Measurements from ENCODE around the gene CDH23. TPM values are rescaled to one million over a fixed set of nuclear protein-coding genes. Genes with fewer than 3 reads are reported as not detected.

The CDH23 gene
- total RNA-seq, 1 donor, result 0.36 TPM

DNA sequence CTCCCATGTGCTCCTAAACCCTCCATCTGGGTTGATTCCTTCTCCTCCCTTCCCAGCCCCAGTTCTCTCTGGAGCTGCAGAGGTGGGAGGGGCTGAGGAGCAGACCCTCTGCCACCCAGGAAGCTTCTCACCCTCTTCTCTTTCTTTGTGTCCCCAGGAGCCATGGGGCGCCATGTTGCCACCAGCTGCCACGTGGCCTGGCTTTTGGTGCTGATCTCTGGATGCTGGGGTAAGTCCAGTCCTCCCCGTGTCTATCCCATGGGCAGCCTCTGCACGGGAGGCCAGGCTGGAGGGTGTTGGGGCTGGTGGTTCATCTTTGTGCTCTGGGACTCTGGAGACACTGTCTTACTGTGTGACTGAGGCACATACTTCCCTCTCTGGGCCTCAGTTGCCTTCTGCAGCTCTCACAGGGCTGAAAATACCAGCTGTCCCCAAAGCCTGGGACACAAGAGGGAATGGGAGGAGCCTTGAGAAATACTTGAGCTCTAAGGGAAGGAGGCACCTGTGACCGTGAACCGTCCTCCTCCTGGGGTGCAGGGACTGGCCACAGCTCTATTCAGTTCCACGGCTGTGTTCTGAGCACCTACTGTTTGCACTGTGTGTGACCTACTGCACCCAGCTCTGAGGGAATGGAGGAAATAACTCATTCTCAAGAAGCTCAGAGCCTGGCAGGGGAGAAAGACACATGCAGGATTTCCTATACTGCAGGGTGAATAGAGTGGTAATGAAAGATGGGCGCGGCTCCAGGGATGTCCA lies 43.1 kb downstream of the CDH23 start:
- Histone ChIP-seq H2AFZ (ENCODE audit: low read length) (no peak overlapping the region), H3K4me3 (ENCODE audit: insufficient read depth, low read length) (no peak overlapping the region), H3K4me2 (ENCODE audit: insufficient read depth, low read length) (no peak overlapping the region)

DNA sequence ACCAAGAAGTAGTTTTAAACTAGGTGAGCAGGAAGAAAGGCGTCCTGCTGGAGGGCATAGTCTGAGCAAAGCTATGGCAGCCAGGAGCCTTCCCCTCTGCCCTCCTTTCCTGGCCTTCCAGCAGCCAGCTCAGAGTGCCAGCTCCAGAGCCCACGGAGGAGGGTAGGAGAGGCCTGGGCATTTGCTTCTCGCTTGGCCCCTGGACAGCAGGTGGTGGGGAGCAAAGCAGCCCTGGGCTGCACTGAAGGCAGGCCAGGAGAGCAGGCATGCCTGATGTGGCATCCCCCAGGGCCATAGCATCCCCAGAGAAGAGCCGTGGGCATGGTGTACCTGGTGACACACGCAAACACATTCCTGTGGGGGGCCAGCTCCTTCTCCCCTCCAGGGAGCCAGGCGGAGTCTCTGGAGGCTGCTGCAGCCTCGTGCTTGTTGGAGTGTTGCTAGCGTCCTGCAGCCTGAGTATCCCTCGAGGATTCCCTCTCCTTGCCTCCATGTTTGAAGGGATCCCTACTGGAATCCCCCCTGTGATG lies 43.9 kb downstream of the CDH23 start:
- no peak overlapping the region for H3K4me2 ChIP-seq (ENCODE audit: insufficient read depth, low read length)
- no peak overlapping the region for H3K27ac ChIP-seq (ENCODE audit: low read depth, low read length)
- no peaks in the 10 kb centered on the region for H3K79me2 ChIP-seq (ENCODE audit: insufficient read depth, low read length)
- H3K4me1 ChIP-seq (ENCODE audit: insufficient read depth, low read length), result no peaks in the 10 kb centered on the region
- H3K4me3 ChIP-seq (ENCODE audit: insufficient read depth, low read length), result no peak overlapping the region
- H3K9me3 ChIP-seq (ENCODE audit: low read depth, low read length), result no peaks in the 10 kb centered on the region
- TF ChIP-seq, protein P1, sequence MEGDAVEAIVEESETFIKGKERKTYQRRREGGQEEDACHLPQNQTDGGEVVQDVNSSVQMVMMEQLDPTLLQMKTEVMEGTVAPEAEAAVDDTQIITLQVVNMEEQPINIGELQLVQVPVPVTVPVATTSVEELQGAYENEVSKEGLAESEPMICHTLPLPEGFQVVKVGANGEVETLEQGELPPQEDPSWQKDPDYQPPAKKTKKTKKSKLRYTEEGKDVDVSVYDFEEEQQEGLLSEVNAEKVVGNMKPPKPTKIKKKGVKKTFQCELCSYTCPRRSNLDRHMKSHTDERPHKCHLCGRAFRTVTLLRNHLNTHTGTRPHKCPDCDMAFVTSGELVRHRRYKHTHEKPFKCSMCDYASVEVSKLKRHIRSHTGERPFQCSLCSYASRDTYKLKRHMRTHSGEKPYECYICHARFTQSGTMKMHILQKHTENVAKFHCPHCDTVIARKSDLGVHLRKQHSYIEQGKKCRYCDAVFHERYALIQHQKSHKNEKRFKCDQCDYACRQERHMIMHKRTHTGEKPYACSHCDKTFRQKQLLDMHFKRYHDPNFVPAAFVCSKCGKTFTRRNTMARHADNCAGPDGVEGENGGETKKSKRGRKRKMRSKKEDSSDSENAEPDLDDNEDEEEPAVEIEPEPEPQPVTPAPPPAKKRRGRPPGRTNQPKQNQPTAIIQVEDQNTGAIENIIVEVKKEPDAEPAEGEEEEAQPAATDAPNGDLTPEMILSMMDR (IDR thresholded peaks at IDR 0.05; ENCODE audit: extremely low read depth, low read depth, low read length), result no peak
- H2AFZ ChIP-seq (ENCODE audit: low read length), result no peak overlapping the region
- peaks cover 7% of the 10 kb centered on the region for H3K27me3 ChIP-seq (ENCODE audit: insufficient read depth, low read length)
- H4K20me1 ChIP-seq (ENCODE audit: insufficient read depth, low read length), result no peaks in the 10 kb centered on the region
- peak; percentile 17 for DNase-seq (ENCODE audit: insufficient read length, low spot score, missing footprints)
- H3K36me3 ChIP-seq (ENCODE audit: insufficient read depth, low read length), result no peaks in the 10 kb centered on the region

More for the DNA sequence above, 43.1 kb downstream of the CDH23 start:
- no peaks in the 10 kb centered on the region for H3K79me2 ChIP-seq (ENCODE audit: insufficient read depth, low read length)
- H3K27ac ChIP-seq (ENCODE audit: low read depth, low read length), result no peak overlapping the region
- peaks cover 7% of the 10 kb centered on the region for H3K27me3 ChIP-seq (ENCODE audit: insufficient read depth, low read length)
- no peaks in the 10 kb centered on the region for H3K36me3 ChIP-seq (ENCODE audit: insufficient read depth, low read length)
- peak; percentile 68 for DNase-seq (ENCODE audit: insufficient read length, low spot score, missing footprints)
- no peaks in the 10 kb centered on the region for H3K4me1 ChIP-seq (ENCODE audit: insufficient read depth, low read length)
- TF ChIP-seq, protein P1 (IDR thresholded peaks at IDR 0.05; ENCODE audit: extremely low read depth, low read depth, low read length), result no peak
- no peaks in the 10 kb centered on the region for H4K20me1 ChIP-seq (ENCODE audit: insufficient read depth, low read length)
- no peaks in the 10 kb centered on the region for H3K9me3 ChIP-seq (ENCODE audit: low read depth, low read length)

DNA sequence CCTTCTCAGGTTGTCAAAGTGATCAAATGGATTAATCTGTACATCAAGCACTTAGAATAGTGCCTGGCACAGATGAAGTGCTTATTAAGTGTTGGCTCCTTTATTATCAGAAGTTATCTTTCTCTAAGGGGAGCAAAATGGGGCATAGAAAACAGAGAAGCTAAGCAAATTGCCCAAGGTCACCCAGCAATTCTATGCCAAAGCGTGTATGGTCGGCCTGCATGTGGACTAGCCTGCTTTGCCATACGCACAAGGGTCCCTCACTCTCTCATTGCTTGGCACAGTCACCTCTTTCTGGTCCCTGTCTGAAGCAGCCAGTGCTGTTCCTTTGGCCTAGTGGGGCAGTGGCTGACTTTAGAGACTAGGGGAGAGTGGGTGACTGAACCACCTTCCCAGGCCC lies 45.3 kb downstream of the CDH23 start:
- H3K79me2 ChIP-seq (ENCODE audit: insufficient read depth, low read length), result no peaks in the 10 kb centered on the region
- H3K27ac ChIP-seq (ENCODE audit: low read depth, low read length), result no peak overlapping the region
- TF ChIP-seq, protein P1 (IDR thresholded peaks at IDR 0.05; ENCODE audit: extremely low read depth, low read depth, low read length), result no peak
- no peak overlapping the region for H3K4me2 ChIP-seq (ENCODE audit: insufficient read depth, low read length)
- no peak overlapping the region for H3K4me3 ChIP-seq (ENCODE audit: insufficient read depth, low read length)
- H3K36me3 ChIP-seq (ENCODE audit: insufficient read depth, low read length), result no peaks in the 10 kb centered on the region
- H4K20me1 ChIP-seq (ENCODE audit: insufficient read depth, low read length), result no peaks in the 10 kb centered on the region
- H3K27me3 ChIP-seq (ENCODE audit: insufficient read depth, low read length), result peaks cover 7% of the 10 kb centered on the region
- H3K9me3 ChIP-seq (ENCODE audit: low read depth, low read length), result no peaks in the 10 kb centered on the region
- no peaks in the 10 kb centered on the region for H3K4me1 ChIP-seq (ENCODE audit: insufficient read depth, low read length)
- DNase-seq (ENCODE audit: insufficient read length, low spot score, missing footprints), result peak; percentile 77
- no peak overlapping the region for H2AFZ ChIP-seq (ENCODE audit: low read length)

DNA sequence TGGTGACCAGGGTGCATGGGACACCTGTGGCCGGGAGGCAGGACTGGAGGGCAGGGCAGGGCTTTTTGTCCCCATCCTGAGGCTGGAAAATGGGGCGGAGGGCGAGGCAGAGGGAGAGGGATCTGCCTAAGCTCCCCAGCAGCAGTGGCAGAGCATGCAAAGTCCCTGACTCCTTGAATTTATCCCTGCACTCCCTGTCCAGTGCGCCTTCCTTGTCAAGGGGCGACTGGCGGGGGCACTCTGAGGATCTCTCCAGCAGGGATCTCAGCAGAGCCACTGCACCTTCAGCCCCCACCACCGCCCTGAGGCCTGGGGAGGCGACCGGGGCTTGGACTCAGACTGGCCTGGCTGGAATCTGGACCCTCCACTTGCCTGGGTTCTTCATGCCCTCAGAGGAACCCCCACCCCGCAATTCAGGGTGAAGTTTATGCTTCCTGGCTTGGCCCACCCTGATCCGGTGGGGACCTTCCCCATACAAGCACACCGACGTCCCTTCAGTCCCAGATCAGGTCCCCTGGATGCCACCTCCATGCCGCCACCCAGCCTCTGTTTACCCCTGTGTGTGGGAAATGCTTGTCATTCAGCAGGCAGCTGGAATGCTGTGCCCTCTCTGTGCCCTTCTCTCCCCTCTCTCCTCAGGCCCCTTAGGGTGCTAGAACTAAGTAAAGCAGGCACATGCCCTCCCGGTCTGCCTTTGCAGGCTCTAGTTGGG lies 46.3 kb downstream of the CDH23 start:
- Histone ChIP-seq H2AFZ (ENCODE audit: low read length) (no peak overlapping the region), H3K36me3 (ENCODE audit: insufficient read depth, low read length) (no peaks in the 10 kb centered on the region), H3K9me3 (ENCODE audit: low read depth, low read length) (no peaks in the 10 kb centered on the region), H4K20me1 (ENCODE audit: insufficient read depth, low read length) (no peaks in the 10 kb centered on the region), H3K27ac (ENCODE audit: low read depth, low read length) (no peak overlapping the region), H3K4me2 (ENCODE audit: insufficient read depth, low read length) (no peak overlapping the region), H3K79me2 (ENCODE audit: insufficient read depth, low read length) (no peaks in the 10 kb centered on the region), H3K4me3 (ENCODE audit: insufficient read depth, low read length) (no peak overlapping the region), H3K27me3 (ENCODE audit: insufficient read depth, low read length) (peaks cover 7% of the 10 kb centered on the region), H3K4me1 (ENCODE audit: insufficient read depth, low read length) (no peaks in the 10 kb centered on the region)
- TF ChIP-seq, protein P1 (IDR thresholded peaks at IDR 0.05; ENCODE audit: extremely low read depth, low read depth, low read length), result no peak
- DNase-seq (ENCODE audit: insufficient read length, low spot score, missing footprints), result peak; percentile 60
